Neuronal stem cell (in vitro differentiated cells): Measurements from ENCODE around the gene DHDH.
A peak's percentile ranks its signal among the peaks of the same experiment; 100 is the strongest.

ENCODE experiments used
- DNase-seq: peaks from one replicate; pipeline ENCODE4 v3.0.0-alpha.2; 2013; ENCODE audit warnings: low spot score
- H2AFZ ChIP-seq: one replicate; pipeline ENCODE4 v1.6.1; 2013; ENCODE audit warnings: mild to moderate bottlenecking, low read length, inconsistent platforms
- H2AK5ac ChIP-seq: 2 replicates; pipeline ENCODE4 v1.6.1; 2013; ENCODE audit warnings: low read depth, mild to moderate bottlenecking, inconsistent platforms, low read length, moderate library complexity, mixed read lengths
- H2BK120ac ChIP-seq: 2 replicates; pipeline ENCODE4 v1.6.1; 2013; ENCODE audit warnings: low read depth, mild to moderate bottlenecking, inconsistent platforms, low read length, moderate library complexity, mixed read lengths
- H2BK12ac ChIP-seq: one replicate; pipeline ENCODE4 v1.6.1; 2013; ENCODE audit warnings: low read length, inconsistent platforms
- H2BK15ac ChIP-seq: 2 replicates; pipeline ENCODE4 v1.6.1; 2013; ENCODE audit warnings: mild to moderate bottlenecking, low read length, inconsistent platforms, mixed read lengths
- H2BK5ac ChIP-seq: one replicate; pipeline ENCODE4 v1.6.1; 2013; ENCODE audit warnings: inconsistent platforms, mild to moderate bottlenecking, low read length, moderate library complexity
- H3K14ac ChIP-seq: one replicate; pipeline ENCODE4 v1.6.1; 2013; ENCODE audit warnings: low read length, inconsistent platforms
- H3K18ac ChIP-seq: 2 replicates; pipeline ENCODE4 v1.6.1; 2013; ENCODE audit warnings: low read length, inconsistent platforms
- H3K23ac ChIP-seq: 2 replicates; pipeline ENCODE4 v1.6.1; 2013; ENCODE audit warnings: low read depth, mild to moderate bottlenecking, mixed read lengths, low read length, inconsistent platforms; ENCODE audit not compliant: poor library complexity
- H3K27ac ChIP-seq: replicated peaks from 3 replicates; pipeline ENCODE4 v1.5.1; 2013; ENCODE audit warnings: low read length, inconsistent platforms
- H3K27me3 ChIP-seq, 3 experiments: 2 replicates each; pipeline ENCODE4 v1.6.1; 2013; ENCODE audit warnings: low read length in 3 of 3, mild to moderate bottlenecking in 2 of 3, inconsistent platforms in 1 of 3, low read depth in 1 of 3, mixed read lengths in 1 of 3, moderate library complexity in 1 of 3; ENCODE audit not compliant: control insufficient read depth in 3 of 3, insufficient read depth in 3 of 3
- H3K36me3 ChIP-seq, 2 donors: replicated peaks in 1 of 2; 2 replicates each; pipeline ENCODE4 v1.6.1; 2013; ENCODE audit warnings: low read length in 2 of 2; ENCODE audit not compliant: control insufficient read depth in 2 of 2, insufficient read depth in 2 of 2
- H3K4ac ChIP-seq: 2 replicates; pipeline ENCODE4 v1.6.1; 2013; ENCODE audit warnings: inconsistent platforms, mild to moderate bottlenecking, low read length, moderate library complexity
- H3K4me1 ChIP-seq, 2 donors: 1 replicate in 1 of 2; 2 replicates in 1 of 2; pipeline ENCODE4 v1.6.1; 2013; ENCODE audit warnings: low read length in 2 of 2, low read depth in 1 of 2; ENCODE audit not compliant: control insufficient read depth in 2 of 2, insufficient read depth in 1 of 2
- H3K4me2 ChIP-seq: one replicate; pipeline ENCODE4 v1.6.1; 2013; ENCODE audit warnings: mild to moderate bottlenecking, low read length, inconsistent platforms; ENCODE audit not compliant: insufficient read depth, poor library complexity, severe bottlenecking
- H3K4me3 ChIP-seq, 2 donors: 2 replicates each; pipeline ENCODE4 v1.5.1; 2013; ENCODE audit warnings: low read length in 2 of 2, mild to moderate bottlenecking in 2 of 2, inconsistent platforms in 1 of 2, moderate library complexity in 1 of 2
- H3K79me1 ChIP-seq: one replicate; pipeline ENCODE4 v1.6.1; 2013; ENCODE audit warnings: low read depth, mild to moderate bottlenecking, inconsistent platforms, low read length, moderate library complexity
- H3K9ac ChIP-seq: one replicate; pipeline ENCODE4 v1.6.1; 2013; ENCODE audit warnings: mild to moderate bottlenecking, low read depth, low read length, inconsistent platforms; ENCODE audit not compliant: poor library complexity
- H3K9me3 ChIP-seq, 2 donors: replicated peaks in 1 of 2; 2 replicates each; pipeline versions ENCODE3 to v1.6.1; 2013; ENCODE audit warnings: low read length in 2 of 2, mild to moderate bottlenecking in 2 of 2, inconsistent platforms in 1 of 2, low read depth in 1 of 2, mixed read lengths in 1 of 2, moderate library complexity in 1 of 2; ENCODE audit not compliant: control insufficient read depth in 2 of 2, insufficient read depth in 1 of 2
- H4K8ac ChIP-seq: one replicate; pipeline ENCODE4 v1.6.1; 2013; ENCODE audit warnings: low read depth, mild to moderate bottlenecking, inconsistent platforms, low read length, moderate library complexity
- H4K91ac ChIP-seq: one replicate; pipeline ENCODE4 v1.6.1; 2013; ENCODE audit warnings: low read length, low read depth, mild to moderate bottlenecking, inconsistent platforms; ENCODE audit not compliant: poor library complexity
- WGBS, 2 donors: extraction: QIAGEN DNeasy Blood & Tissue Kit; methylation state at CpG; one replicate each; pipeline ENCODE4 v1.1.7; 2013; ENCODE audit warnings: missing lambda C conversion rate in 2 of 2, mixed read lengths in 1 of 2; ENCODE audit not compliant: insufficient read length in 2 of 2, insufficient replicate concordance in 1 of 2; ENCODE audit errors: extremely low coverage in 2 of 2; 5-methylcytosine and 5-hydroxymethylcytosine counted together

DHDH gene

DNA sequence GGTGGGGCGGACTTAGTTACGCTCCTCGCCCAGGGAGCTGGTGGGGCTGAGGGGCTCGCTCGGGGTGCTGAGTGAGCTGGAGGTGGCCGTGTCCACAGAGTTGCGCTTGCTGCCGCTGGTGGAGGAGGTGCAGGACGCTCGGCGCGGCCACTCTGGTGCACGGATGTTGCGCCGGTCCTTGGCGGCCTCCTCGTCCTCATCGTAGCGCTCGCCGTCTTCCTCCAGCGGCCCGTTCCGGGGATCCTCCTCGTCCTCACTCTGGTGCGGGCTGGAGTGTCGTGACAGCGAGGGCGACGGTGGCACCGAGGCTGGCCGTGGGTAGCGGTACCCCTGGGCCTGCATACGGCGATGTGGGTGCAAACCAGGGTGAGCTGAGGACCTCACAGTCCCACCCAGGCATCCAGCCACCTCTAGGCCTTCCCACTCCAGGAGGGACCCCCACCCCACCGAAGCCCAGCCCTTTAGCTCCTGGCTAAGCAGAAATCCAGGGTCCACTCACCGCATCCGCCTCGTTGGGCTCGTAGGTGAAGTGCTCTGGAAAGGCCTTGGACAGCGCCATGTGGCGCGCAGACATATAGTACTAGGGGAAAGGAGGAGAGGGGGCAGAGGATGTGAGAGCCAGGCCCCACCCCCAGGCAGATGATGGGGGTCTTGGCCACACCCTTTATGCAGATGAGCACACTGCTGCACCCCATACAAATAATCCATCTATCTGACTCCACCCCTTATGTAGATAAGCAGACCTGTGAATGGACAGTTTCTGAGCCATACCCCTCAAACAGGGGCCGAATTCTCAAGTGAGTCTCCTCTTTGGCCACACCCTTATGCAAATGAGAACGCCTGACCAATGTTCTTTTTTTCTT is 36.0 kb downstream of the DHDH start:
- H2BK12ac ChIP-seq, result no peak overlapping the region
- H3K9ac ChIP-seq, result no peak overlapping the region
- peaks cover 0 to 8% of the 10 kb centered on the region in 2 donors for H3K9me3 ChIP-seq
- no peak for DNase-seq
- peaks cover 34 to 72% of the 10 kb centered on the region in 2 donors for H3K36me3 ChIP-seq
- peaks cover 3% of the 10 kb centered on the region for H3K79me1 ChIP-seq
- H2BK15ac ChIP-seq, result no peak overlapping the region
- no peak overlapping the region for H2BK120ac ChIP-seq
- H2BK5ac ChIP-seq, result no peak overlapping the region
- H2AFZ ChIP-seq, result no peak overlapping the region
- H3K14ac ChIP-seq, result no peak overlapping the region
- H4K8ac ChIP-seq, result no peak overlapping the region
- peak overlapping the region; percentile 59 for H3K23ac ChIP-seq
- peak overlapping the region; percentile 35 for H2AK5ac ChIP-seq
- no peak overlapping the region for H3K4ac ChIP-seq
- H3K27ac ChIP-seq, result no peak overlapping the region
- peak overlapping the region in 1 of 2 donors; percentile 9 for H3K4me3 ChIP-seq
- peaks cover 2 to 4% of the 10 kb centered on the region in 2 donors for H3K4me1 ChIP-seq
- WGBS, 2 donors, result no CpG with 5 or more reads among the region's 45 CpGs
- H3K18ac ChIP-seq, result no peak overlapping the region
- H3K4me2 ChIP-seq, result no peak overlapping the region
- no peak overlapping the region for H4K91ac ChIP-seq
- H3K27me3 ChIP-seq, result no peaks in the 10 kb centered on the region

- H3K27ac ChIP-seq, result no peak overlapping the region
- no peak overlapping the region for H2BK15ac ChIP-seq
- no peak overlapping the region for H3K14ac ChIP-seq
- H3K27me3 ChIP-seq, result no peaks in the 10 kb centered on the region
- peak overlapping the region; percentile 61 for H2AFZ ChIP-seq
- H3K79me1 ChIP-seq, result peaks cover 3% of the 10 kb centered on the region
- H3K4ac ChIP-seq, result no peak overlapping the region
- no peak overlapping the region for H3K9ac ChIP-seq
- H3K4me1 ChIP-seq, result peaks cover 2% of the 10 kb centered on the region in 2 donors
- peaks cover 36 to 74% of the 10 kb centered on the region in 2 donors for H3K36me3 ChIP-seq
- H2BK12ac ChIP-seq, result no peak overlapping the region
- H2BK5ac ChIP-seq, result no peak overlapping the region
- H3K18ac ChIP-seq, result no peak overlapping the region
- no peak overlapping the region for H4K8ac ChIP-seq
- peaks cover 0 to 8% of the 10 kb centered on the region in 2 donors for H3K9me3 ChIP-seq
- no CpG with 5 or more reads among the region's 23 CpGs for WGBS, 2 donors
- no peak for DNase-seq
- H3K4me3 ChIP-seq, result no peak overlapping the region
- no peak overlapping the region for H3K23ac ChIP-seq
- H4K91ac ChIP-seq, result no peak overlapping the region
- H2BK120ac ChIP-seq, result no peak overlapping the region
- H2AK5ac ChIP-seq, result peak overlapping the region; percentile 21
- H3K4me2 ChIP-seq, result no peak overlapping the region
Observed at GRCh38 chr19:48970139-48970766, 36.8 kb downstream of the DHDH start.

DNA sequence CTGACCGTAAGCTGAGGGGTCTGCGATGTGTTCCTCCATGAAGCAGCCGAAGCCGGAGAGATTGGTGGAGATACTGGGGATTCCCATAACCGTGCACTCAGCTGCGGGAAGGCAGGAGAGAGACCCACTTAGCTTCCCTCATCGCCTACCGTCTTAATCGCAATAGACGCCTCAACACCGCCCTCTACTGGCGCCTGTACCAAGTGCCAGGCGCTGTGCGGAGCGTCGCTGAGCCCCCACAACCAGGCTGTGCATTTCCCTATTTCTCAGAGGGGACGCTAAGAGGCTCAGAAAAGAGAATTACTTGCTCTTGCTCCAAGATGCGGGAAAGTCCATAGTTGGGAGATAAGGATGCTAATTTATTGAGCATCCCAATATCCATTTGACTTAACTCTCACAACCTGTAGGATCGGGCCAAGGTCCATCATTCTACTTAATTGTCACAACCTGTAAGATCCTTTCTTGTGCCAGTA is 37.5 kb downstream of the DHDH start:
- Histone ChIP-seq H3K18ac (no peak overlapping the region), H3K27me3 (no peaks in the 10 kb centered on the region), H3K4me1 (peaks cover 2% of the 10 kb centered on the region in 2 donors), H2BK5ac (no peak overlapping the region), H3K9me3 (peaks cover 0 to 8% of the 10 kb centered on the region in 2 donors), H3K4me3 (no peak overlapping the region), H2AFZ (peak overlapping the region; percentile 61), H3K4ac (no peak overlapping the region), H4K91ac (no peak overlapping the region), H2AK5ac (no peak overlapping the region), H3K27ac (no peak overlapping the region), H3K23ac (no peak overlapping the region), H2BK120ac (no peak overlapping the region), H3K9ac (no peak overlapping the region), H3K14ac (no peak overlapping the region), H3K79me1 (no peaks in the 10 kb centered on the region), H3K36me3 (peaks cover 36 to 76% of the 10 kb centered on the region in 2 donors), H4K8ac (no peak overlapping the region), H2BK12ac (no peak overlapping the region), H3K4me2 (no peak overlapping the region), H2BK15ac (no peak overlapping the region)
- peak; percentile 82 for DNase-seq
- no CpG with 5 or more reads among the region's 19 CpGs for WGBS, 2 donors
